H1 (cell line): Measurements from ENCODE around the gene TRIM6. TPM values are rescaled to one million over a fixed set of nuclear protein-coding genes. Genes with fewer than 3 reads are reported as not detected.
"Not testable (repeated sequence)": the region's sequence is repeated elsewhere in the genome, so short reads cannot be mapped to it uniquely, and the experiment has no call there.

Experiments used
- CTCF ChIA-PET: fragments of 300-600 bp; sonication (Branson Sonifier 250); formaldehyde crosslinking; loops from one replicate; lab custom pipeline; 2021; ENCODE audit not compliant: partially characterized antibody; lab: Charles Lee
- POLR2A ChIA-PET: fragments of 300-600 bp; sonication (Branson Sonifier 250); formaldehyde crosslinking; loops from one replicate; lab custom pipeline; 2021; ENCODE audit warnings: inconsistent platforms; ENCODE audit not compliant: partially characterized antibody; lab: Charles Lee
- DNase-seq, 2 experiments: peaks; one replicate each; pipeline versions ENCODE4 v3.0.0 to v3.0.0-alpha.2; 2010 to 2022; ENCODE audit warnings: low spot score in 2 of 2, low read depth in 1 of 2, mixed read lengths in 1 of 2
- FAIRE-seq: peaks from 2 replicates; lab custom pipeline; 2011; peaks lifted over from hg19 to GRCh38; lab: Jason Lieb, UNC
- H2AFZ ChIP-seq: 2 replicates; pipeline ENCODE4 v1.8.1; 2012; ENCODE audit warnings: low read length, inconsistent platforms
- H2AK5ac ChIP-seq: 2 replicates; pipeline ENCODE4 v1.6.1; 2013; ENCODE audit warnings: low read depth, low read length
- H2BK120ac ChIP-seq: replicated peaks from 2 replicates; pipeline ENCODE3; 2013; ENCODE audit warnings: low read depth, low read length, inconsistent platforms
- H2BK12ac ChIP-seq: 2 replicates; pipeline ENCODE4 v1.6.1; 2013; ENCODE audit warnings: low read depth, low read length
- H2BK15ac ChIP-seq: 2 replicates; pipeline ENCODE4 v1.6.1; 2013; ENCODE audit warnings: low read length
- H2BK20ac ChIP-seq: 2 replicates; pipeline ENCODE4 v1.6.1; 2013; ENCODE audit warnings: low read length
- H2BK5ac ChIP-seq: 2 replicates; pipeline ENCODE4 v1.6.1; 2013; ENCODE audit warnings: low read depth, low read length
- H3K14ac ChIP-seq: 2 replicates; pipeline ENCODE4 v1.6.1; 2013; ENCODE audit warnings: inconsistent platforms; ENCODE audit not compliant: insufficient read length
- H3K18ac ChIP-seq: 2 replicates; pipeline ENCODE4 v1.6.1; 2013; ENCODE audit warnings: low read length; ENCODE audit errors: extremely low read depth
- H3K23ac ChIP-seq: 2 replicates; pipeline ENCODE4 v1.6.1; 2013; ENCODE audit warnings: inconsistent platforms; ENCODE audit not compliant: insufficient read length
- H3K23me2 ChIP-seq: 2 replicates; pipeline ENCODE4 v1.6.1; 2013; ENCODE audit warnings: low read depth, low read length
- H3K27ac ChIP-seq: 2 replicates; pipeline ENCODE4 v1.6.1; 2011; ENCODE audit warnings: low read depth, low read length, inconsistent platforms
- H3K27me3 ChIP-seq, 4 experiments: replicated peaks in 1 of 4; 1 replicate in 1 of 4; 2 replicates in 3 of 4; pipeline versions ENCODE4 v1.6.1 to v1.8.1; 2011 to 2013; ENCODE audit warnings: low read length in 3 of 4, mild to moderate bottlenecking in 3 of 4, inconsistent platforms in 2 of 4, mixed read lengths in 2 of 4, moderate library complexity in 1 of 4; ENCODE audit not compliant: control insufficient read depth in 3 of 4, insufficient read depth in 3 of 4; ENCODE audit errors: extremely low read depth in 1 of 4
- H3K36me3 ChIP-seq, 4 experiments: 2 replicates each; pipeline versions ENCODE4 v1.6.1 to v1.8.1; 2011 to 2013; ENCODE audit warnings: mild to moderate bottlenecking in 4 of 4, low read length in 3 of 4, moderate library complexity in 2 of 4, control low read depth in 1 of 4, inconsistent platforms in 1 of 4; ENCODE audit not compliant: insufficient read depth in 4 of 4, control insufficient read depth in 2 of 4
- H3K4ac ChIP-seq: replicated peaks from 2 replicates; pipeline ENCODE3; 2013; ENCODE audit warnings: low read length, low read depth, mixed read lengths, inconsistent platforms; ENCODE audit not compliant: insufficient read length
- H3K4me1 ChIP-seq, 4 experiments: replicated peaks in 1 of 4; 1 replicate in 1 of 4; 2 replicates in 3 of 4; pipeline versions ENCODE4 v1.6.1 to v1.8.1; 2011 to 2013; ENCODE audit warnings: low read length in 3 of 4, inconsistent platforms in 2 of 4, mixed read lengths in 1 of 4; ENCODE audit not compliant: insufficient read depth in 4 of 4, control insufficient read depth in 3 of 4
- H3K4me2 ChIP-seq, 2 experiments: 2 replicates each; pipeline versions ENCODE4 v1.6.1 to v1.8.1; 2011 to 2013; ENCODE audit warnings: low read depth in 2 of 2, low read length in 2 of 2, control low read depth in 1 of 2, inconsistent platforms in 1 of 2, mild to moderate bottlenecking in 1 of 2; ENCODE audit not compliant: insufficient read depth in 1 of 2
- H3K4me3 ChIP-seq, 4 experiments: fragments of 200-600, 300-600 bp in 1 of 4; sonication (generic), shearing (Covaris generic), sonication (Bioruptor Twin) in 1 of 4; 2 replicates each; pipeline versions ENCODE4 v1.5.1 to v1.8.1; 2011 to 2016; ENCODE audit warnings: low read length in 4 of 4, low read depth in 3 of 4, control low read depth in 2 of 4, inconsistent platforms in 2 of 4, mild to moderate bottlenecking in 2 of 4, mixed read lengths in 1 of 4, moderate library complexity in 1 of 4; ENCODE audit not compliant: insufficient read depth in 2 of 4; ENCODE audit errors: extremely low read depth in 1 of 4
- H3K56ac ChIP-seq: replicated peaks from 2 replicates; pipeline ENCODE3; 2013; ENCODE audit warnings: low read depth, mild to moderate bottlenecking, mixed read lengths, low read length, inconsistent platforms; ENCODE audit not compliant: insufficient read length
- H3K79me1 ChIP-seq: 2 replicates; pipeline ENCODE4 v1.6.1; 2013; ENCODE audit warnings: low read depth, low read length, control low read depth
- H3K79me2 ChIP-seq, 2 experiments: 2 replicates each; pipeline versions ENCODE4 v1.6.1 to v1.8.1; 2012 to 2013; ENCODE audit warnings: low read length in 2 of 2, mild to moderate bottlenecking in 2 of 2, inconsistent platforms in 1 of 2; ENCODE audit not compliant: insufficient read depth in 2 of 2, control insufficient read depth in 1 of 2
- H3K9ac ChIP-seq, 4 experiments: replicated peaks in 1 of 4; 1 replicate in 1 of 4; 2 replicates in 3 of 4; pipeline versions ENCODE4 v1.6.1 to v1.8.1; 2011 to 2013; ENCODE audit warnings: low read depth in 3 of 4, low read length in 3 of 4, control low read depth in 2 of 4, mild to moderate bottlenecking in 2 of 4, moderate library complexity in 2 of 4, inconsistent platforms in 1 of 4; ENCODE audit errors: extremely low read depth in 1 of 4
- H3K9me3 ChIP-seq, 2 experiments: 2 replicates each; pipeline versions ENCODE4 v1.6.1 to v1.8.1; 2012 to 2013; ENCODE audit warnings: mild to moderate bottlenecking in 2 of 2, moderate library complexity in 2 of 2, control low read depth in 1 of 2, inconsistent platforms in 1 of 2, low read depth in 1 of 2, low read length in 1 of 2, mixed read lengths in 1 of 2; ENCODE audit not compliant: insufficient read depth in 2 of 2
- H4K20me1 ChIP-seq, 2 experiments: replicated peaks in 1 of 2; 2 replicates each; pipeline versions ENCODE3 to v1.8.1; 2011 to 2013; ENCODE audit warnings: inconsistent platforms in 2 of 2, low read length in 2 of 2, mild to moderate bottlenecking in 1 of 2; ENCODE audit not compliant: insufficient read depth in 2 of 2, control insufficient read depth in 1 of 2
- H4K5ac ChIP-seq: 2 replicates; pipeline ENCODE4 v1.6.1; 2013; ENCODE audit warnings: low read length, low read depth, mixed read lengths, inconsistent platforms; ENCODE audit not compliant: insufficient read length
- H4K8ac ChIP-seq: 2 replicates; pipeline ENCODE4 v1.8.0; 2013; ENCODE audit warnings: mild to moderate bottlenecking, moderate library complexity, low read length, inconsistent platforms; ENCODE audit not compliant: insufficient read depth; ENCODE audit errors: extremely low read depth
- H4K91ac ChIP-seq: replicated peaks from 2 replicates; pipeline ENCODE3; 2013; ENCODE audit warnings: low read length, mixed read lengths, inconsistent platforms; ENCODE audit not compliant: insufficient read length
- SP1 ChIP-seq: IDR thresholded peaks from 2 replicates; pipeline ENCODE4 v1.6.1; 2011; ENCODE audit warnings: low read depth, low read length
- WGBS, 2 experiments: shearing (Covaris generic) in 1 of 2; methylation state at CpG; one replicate each; pipeline versions ENCODE4 v1.1.6 to v1.1.7; 2013 to 2015; ENCODE audit warnings: low lambda C conversion rate in 2 of 2, mixed read lengths in 2 of 2, inconsistent platforms in 1 of 2, low coverage in 1 of 2, missing lambda C conversion rate in 1 of 2; ENCODE audit not compliant: insufficient replicate concordance in 2 of 2, insufficient coverage in 1 of 2, insufficient read length in 1 of 2; ENCODE audit errors: extremely low coverage in 1 of 2, missing lambda C conversion rate in 1 of 2; 5-methylcytosine and 5-hydroxymethylcytosine counted together
- polyA plus RNA-seq, 7 experiments: library from polyadenylated mRNA; depleted of rRNA in 3 of 7; stranded (reverse) in 5 of 7; unstranded in 2 of 7; fragments of >200 nt in 5 of 7; fragments of 200-250 nt in 2 of 7; gene quantifications; 1 replicate in 5 of 7; 2 replicates in 1 of 7; 4 replicates in 1 of 7; pipeline versions ENCODE4 v1.2.1 to v1.2.3, GENCODE V29; 2011 to 2013; ENCODE audit warnings: missing spikeins in 2 of 7, mixed read lengths in 2 of 7
- total RNA-seq: library from RNA; stranded (reverse); fragmentation: NEBNext Ultra II Directional; extraction: Animal tissue kit (Norgen Biotek cat#: 25700); gene quantifications from 2 replicates; pipeline ENCODE4 v1.2.1, GENCODE V29; 2021

Gene TRIM6
- total and polyA plus RNA-seq, 2 of the 8 experiments (the other 6 are each of a cell fraction or from before 2014, with no cell fraction given), result 21.6 to 23.3 TPM

DNA sequence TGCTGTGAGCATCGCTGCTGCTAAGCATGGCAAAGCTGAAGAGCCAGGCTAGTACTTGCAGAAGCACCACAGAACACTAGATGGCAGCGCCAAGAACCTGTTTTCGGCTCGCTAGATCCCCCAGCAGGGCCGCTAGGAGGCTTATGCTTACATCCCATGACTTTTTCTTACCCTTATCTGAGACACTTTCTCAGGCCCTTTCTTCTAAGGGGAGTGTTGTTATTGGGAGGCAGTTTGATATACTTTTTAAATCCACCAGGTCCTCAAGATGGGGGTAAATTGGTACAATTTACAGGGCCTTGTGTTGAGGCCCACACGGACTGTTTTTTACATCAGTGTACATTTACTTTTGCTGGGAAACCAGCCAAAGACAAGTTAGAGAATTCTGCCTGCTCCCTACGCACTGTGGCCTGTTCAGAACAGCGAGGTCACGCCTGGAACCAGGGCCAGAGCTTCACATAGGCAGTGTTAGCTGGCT, 4.0 kb downstream of the TRIM6 start (continued):
- TF ChIP-seq SP1, result no peak
- TF ChIP-seq, all 59 proteins: peak for 4

DNA sequence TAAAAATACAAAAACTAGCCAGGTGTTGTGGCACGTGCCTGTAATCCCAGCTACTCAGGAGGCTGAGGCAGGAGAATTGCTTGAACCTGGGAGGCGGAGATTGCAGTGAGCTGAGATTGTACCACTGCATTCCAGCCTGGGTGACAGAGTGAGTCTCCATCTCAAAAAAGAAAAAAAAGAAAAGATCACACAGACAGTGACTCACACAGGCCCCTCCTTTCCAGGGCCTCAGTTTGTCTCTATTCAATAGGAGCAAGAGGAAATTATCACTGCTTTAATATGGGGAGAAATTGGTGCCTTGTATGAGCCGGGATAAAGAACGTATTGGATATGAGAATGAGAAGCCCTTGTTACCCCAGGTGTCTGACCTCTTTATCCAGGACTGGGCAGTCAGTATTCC, 6.4 kb downstream of the TRIM6 start:
- H3K4ac ChIP-seq, H4K91ac ChIP-seq, H3K23me2 ChIP-seq, FAIRE-seq, H3K9me3 ChIP-seq, H3K9ac ChIP-seq, H4K8ac ChIP-seq, H3K27ac ChIP-seq, H3K56ac ChIP-seq, H3K18ac ChIP-seq, H2AFZ ChIP-seq, H2AK5ac ChIP-seq, H2BK20ac ChIP-seq, H2BK5ac ChIP-seq, H4K5ac ChIP-seq, H3K23ac ChIP-seq, H2BK15ac ChIP-seq, H2BK12ac ChIP-seq, H3K4me3 ChIP-seq, H3K79me1 ChIP-seq, H4K20me1 ChIP-seq, DNase-seq, H3K14ac ChIP-seq, H3K4me2 ChIP-seq, H3K4me1 ChIP-seq, POLR2A ChIA-PET, H3K27me3 ChIP-seq, H2BK120ac ChIP-seq: not testable (repeated sequence)
- Histone ChIP-seq H3K36me3 (peaks cover 0 to 28% (median 22%) of the 10 kb centered on the region in 4 experiments; a peak in 7 of 8 replicates), H3K79me2 (peaks cover 3 to 33% of the 10 kb centered on the region in 2 experiments; a peak in 3 of 4 replicates)
- WGBS, 2 experiments, result 96% methylated on average over 4 of the region's 4 CpGs; no CpG with 5 or more reads in 1 of the 2 experiments
- CTCF ChIA-PET, result interaction anchor here (1.0 to 6.8 kb wide), 5 partner anchors 9 to 117 kb away, joined by 3 to 71 read pairs (median 3); no protein-coding TSS in a partner anchor
